Thymus (tissue), 11 donors: ENCODE measurements around the gene PRICKLE1. TPM values are rescaled to one million over a fixed set of nuclear protein-coding genes. Genes with fewer than 3 reads are reported as not detected.
A peak's percentile ranks its signal among the peaks of the same experiment; 100 is the strongest.

Source experiments
- DNase-seq, 9 donors: peaks; one replicate each; pipeline ENCODE4 v3.0.0-alpha.2; 2013; ENCODE audit warnings: low spot score in 9 of 9, low read depth in 6 of 9, missing footprints in 1 of 9
- H3K27ac ChIP-seq, 2 donors: one replicate each; pipeline ENCODE4 v1.5.1; 2013; ENCODE audit warnings: control low read depth in 1 of 2, low read depth in 1 of 2, low read length in 1 of 2, mild to moderate bottlenecking in 1 of 2, moderate library complexity in 1 of 2
- H3K27me3 ChIP-seq, 2 donors: one replicate each; pipeline ENCODE4 v1.5.1; 2013; ENCODE audit warnings: low read length in 1 of 2; ENCODE audit not compliant: control insufficient read depth in 2 of 2, insufficient read depth in 1 of 2
- H3K36me3 ChIP-seq, 2 donors: one replicate each; pipeline ENCODE4 v1.5.1; 2013; ENCODE audit warnings: low read length in 1 of 2, mild to moderate bottlenecking in 1 of 2, moderate library complexity in 1 of 2; ENCODE audit not compliant: control insufficient read depth in 2 of 2, insufficient read depth in 2 of 2
- H3K4me1 ChIP-seq, 2 donors: one replicate each; pipeline ENCODE4 v1.5.1; 2013; ENCODE audit warnings: low read length in 2 of 2; ENCODE audit not compliant: control insufficient read depth in 2 of 2, insufficient read depth in 2 of 2
- H3K4me3 ChIP-seq, 2 donors: one replicate each; pipeline ENCODE4 v1.5.1; 2013; ENCODE audit warnings: low read length in 2 of 2, control low read depth in 1 of 2, mild to moderate bottlenecking in 1 of 2
- H3K9me3 ChIP-seq, 2 donors: one replicate each; pipeline ENCODE4 v1.5.1; 2013; ENCODE audit warnings: low read length in 1 of 2, mild to moderate bottlenecking in 1 of 2; ENCODE audit not compliant: control insufficient read depth in 2 of 2, insufficient read depth in 1 of 2
- WGBS: extraction: QIAGEN DNeasy Blood & Tissue Kit; methylation state at CpG from one replicate; pipeline ENCODE4 v1.1.7; 2013; 5-methylcytosine and 5-hydroxymethylcytosine counted together
- polyA plus RNA-seq: library from polyadenylated mRNA; stranded (reverse); fragments of 200-250 nt; gene quantifications from one replicate; pipeline ENCODE4 v1.2.3, GENCODE V29; 2013
- total RNA-seq: library from RNA; stranded (reverse); fragments of 120-200 nt; gene quantifications from one replicate; pipeline ENCODE4 v1.2.4, GENCODE V29; 2013
- donor health status: healthy.

Gene PRICKLE1
- total and polyA plus RNA-seq, 2 donors: 1.3 to 1.4 TPM

DNA sequence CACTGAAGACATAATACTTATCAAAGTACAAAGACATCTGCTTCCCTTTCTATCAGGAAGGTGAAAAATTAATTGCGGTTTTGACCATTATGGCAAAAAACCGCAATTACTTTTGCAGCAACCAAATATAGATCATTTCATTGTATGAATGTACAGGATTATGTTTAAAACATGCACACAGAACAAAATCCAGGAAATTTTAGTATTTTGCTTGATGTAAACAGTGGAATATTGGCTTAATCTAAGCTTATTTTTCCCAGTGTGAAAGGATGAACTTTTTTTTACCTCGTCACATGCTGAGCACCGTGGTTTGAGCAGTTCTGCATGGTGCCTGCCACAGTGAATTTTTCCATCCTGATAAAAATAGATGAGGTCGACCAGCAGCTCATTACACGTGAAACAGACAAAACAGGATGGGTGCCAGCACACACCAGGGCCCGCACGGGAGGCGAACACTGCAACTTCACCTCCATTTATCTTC lies 121.2 kb downstream of the PRICKLE1 start:
- 15% methylated on average over 9 of the region's 9 CpGs for WGBS
- Histone ChIP-seq H3K27me3 (no peaks in the 10 kb centered on the region), H3K9me3 (no peaks in the 10 kb centered on the region), H3K27ac (no peak overlapping the region), H3K4me1 (peaks cover 10 to 18% of the 10 kb centered on the region in 2 donors), H3K4me3 (no peak overlapping the region), H3K36me3 (no peaks in the 10 kb centered on the region)
- peak in 1 of 9 donors; percentile 40 for DNase-seq

DNA sequence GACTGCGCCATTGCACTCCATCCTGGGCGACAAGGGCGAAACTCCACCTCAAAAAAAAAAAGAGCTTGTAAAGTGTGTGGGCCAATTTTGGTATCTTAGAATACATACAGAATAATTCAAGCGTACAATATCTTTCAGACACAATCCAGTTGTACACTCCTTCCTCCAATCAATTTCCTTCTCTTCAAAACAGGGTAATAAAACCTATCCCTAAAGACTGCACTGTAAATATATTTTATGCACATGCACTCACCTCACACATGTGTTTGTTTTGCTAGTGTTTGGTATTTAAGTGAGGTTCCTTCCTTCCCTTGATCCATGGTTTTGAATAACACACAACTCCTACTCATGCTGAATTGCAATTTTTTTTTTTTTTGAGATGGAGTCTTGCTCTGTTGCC lies 125.9 kb downstream of the PRICKLE1 start:
- H3K4me3 ChIP-seq: no peak overlapping the region
- WGBS: 96% methylated on average over 4 of the region's 4 CpGs
- no peak for DNase-seq
- H3K9me3 ChIP-seq: no peaks in the 10 kb centered on the region
- no peaks in the 10 kb centered on the region for H3K27me3 ChIP-seq
- H3K36me3 ChIP-seq: no peaks in the 10 kb centered on the region
- no peak overlapping the region for H3K27ac ChIP-seq
- H3K4me1 ChIP-seq: peaks cover under 1 to 5% of the 10 kb centered on the region in 2 donors

DNA sequence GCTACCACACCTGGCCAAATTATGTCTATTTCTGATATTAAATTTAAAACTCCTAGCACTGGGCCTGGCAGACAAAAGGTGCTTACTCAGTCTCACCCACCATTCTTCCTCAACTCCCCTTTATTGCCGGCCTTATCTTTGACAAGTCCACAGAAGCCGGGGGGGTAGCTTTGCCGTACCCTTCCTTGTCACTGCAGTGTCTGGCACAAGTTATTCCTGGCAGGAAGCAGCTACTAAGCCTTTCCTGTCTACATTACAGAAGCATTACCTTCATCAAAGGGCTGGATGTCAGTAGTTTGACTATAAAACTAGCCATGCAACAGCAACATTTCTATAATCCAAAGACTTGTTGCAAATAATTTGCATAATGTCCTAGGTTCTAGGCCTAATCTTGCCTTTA lies 127.1 kb downstream of the PRICKLE1 start:
- no peaks in the 10 kb centered on the region for H3K27me3 ChIP-seq
- H3K36me3 ChIP-seq: no peaks in the 10 kb centered on the region
- H3K4me3 ChIP-seq: no peak overlapping the region
- WGBS: 81% methylated on average over 3 of the region's 3 CpGs
- no peaks in the 10 kb centered on the region for H3K9me3 ChIP-seq
- no peak for DNase-seq
- H3K27ac ChIP-seq: no peak overlapping the region
- no peaks in the 10 kb centered on the region for H3K4me1 ChIP-seq

DNA sequence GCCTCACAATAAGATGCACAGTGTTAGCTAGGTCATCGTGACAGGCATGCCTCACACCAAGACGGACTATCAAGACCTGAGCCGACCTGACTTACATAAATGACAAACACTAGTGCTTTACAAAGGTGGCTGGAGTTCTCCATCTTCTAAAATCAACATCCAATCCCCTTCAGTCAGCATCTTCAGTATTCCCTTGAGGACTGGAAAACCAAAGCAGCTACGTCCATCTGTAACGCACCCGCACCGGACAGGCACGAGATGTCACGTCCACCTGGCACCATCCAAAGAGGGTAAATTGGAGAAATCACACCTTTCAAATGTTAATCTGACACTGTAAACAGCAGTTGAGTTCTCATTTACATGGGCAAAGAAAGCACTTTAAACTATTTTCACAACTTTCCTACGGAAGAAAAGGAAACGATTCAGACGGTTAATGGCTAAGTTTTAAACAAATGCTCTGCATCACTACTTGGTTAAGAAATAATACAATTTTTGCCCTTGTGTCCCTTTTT lies 130.2 kb downstream of the PRICKLE1 start:
- Histone ChIP-seq H3K4me3 (no peak overlapping the region), H3K36me3 (no peaks in the 10 kb centered on the region), H3K4me1 (no peaks in the 10 kb centered on the region), H3K9me3 (no peaks in the 10 kb centered on the region), H3K27me3 (no peaks in the 10 kb centered on the region), H3K27ac (no peak overlapping the region)
- 97% methylated on average over 12 of the region's 12 CpGs for WGBS
- DNase-seq: no peak

DNA sequence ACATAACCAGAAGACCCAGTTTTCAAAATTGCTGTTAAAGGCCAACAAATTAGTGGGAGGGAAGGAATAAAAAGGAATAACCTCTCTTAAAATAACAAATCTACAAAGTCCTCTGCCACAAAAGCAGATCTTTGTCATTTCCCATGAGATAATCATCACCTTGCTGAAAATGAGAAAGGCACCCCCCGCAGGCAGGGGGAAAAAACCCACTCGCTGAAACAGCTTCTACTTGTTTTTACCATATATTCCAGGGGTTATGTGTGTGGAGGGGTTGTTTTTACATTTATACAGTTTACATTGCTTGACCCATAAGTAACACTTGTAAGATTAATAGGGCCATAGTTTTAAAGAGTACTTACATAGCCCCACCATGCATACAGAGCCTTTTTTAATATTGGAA lies 131.0 kb downstream of the PRICKLE1 start:
- no peak overlapping the region for H3K4me3 ChIP-seq
- no peak for DNase-seq
- H3K9me3 ChIP-seq: no peaks in the 10 kb centered on the region
- H3K36me3 ChIP-seq: no peaks in the 10 kb centered on the region
- no peaks in the 10 kb centered on the region for H3K27me3 ChIP-seq
- H3K27ac ChIP-seq: no peak overlapping the region
- H3K4me1 ChIP-seq: no peaks in the 10 kb centered on the region
- WGBS: 97% methylated on average over 2 of the region's 2 CpGs

DNA sequence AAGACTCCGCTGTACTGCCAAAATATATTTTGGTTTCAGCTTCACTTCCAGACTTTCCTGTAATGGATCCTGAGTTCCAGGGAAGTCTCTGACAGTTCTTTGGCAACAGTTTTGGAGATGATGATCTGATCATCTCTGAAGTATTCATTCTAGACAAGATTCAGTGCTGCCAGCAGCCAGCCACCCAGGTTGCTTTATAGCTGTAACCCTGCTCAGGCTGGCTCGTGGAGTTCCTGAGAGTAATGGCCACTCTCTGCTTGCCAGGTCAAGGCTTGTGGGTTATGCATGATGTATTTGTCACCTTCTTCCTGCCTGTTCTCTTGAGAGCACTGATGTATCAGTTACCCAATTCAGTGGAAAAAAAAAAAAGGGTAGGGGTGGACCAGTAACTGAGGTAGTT lies 139.3 kb downstream of the PRICKLE1 start:
- Histone ChIP-seq H3K9me3 (no peaks in the 10 kb centered on the region), H3K4me1 (no peaks in the 10 kb centered on the region), H3K4me3 (no peak overlapping the region), H3K36me3 (peaks cover 13 to 24% of the 10 kb centered on the region in 2 donors), H3K27ac (no peak overlapping the region), H3K27me3 (no peaks in the 10 kb centered on the region)
- 92% methylated on average over 2 of the region's 2 CpGs for WGBS
- DNase-seq: no peak

DNA sequence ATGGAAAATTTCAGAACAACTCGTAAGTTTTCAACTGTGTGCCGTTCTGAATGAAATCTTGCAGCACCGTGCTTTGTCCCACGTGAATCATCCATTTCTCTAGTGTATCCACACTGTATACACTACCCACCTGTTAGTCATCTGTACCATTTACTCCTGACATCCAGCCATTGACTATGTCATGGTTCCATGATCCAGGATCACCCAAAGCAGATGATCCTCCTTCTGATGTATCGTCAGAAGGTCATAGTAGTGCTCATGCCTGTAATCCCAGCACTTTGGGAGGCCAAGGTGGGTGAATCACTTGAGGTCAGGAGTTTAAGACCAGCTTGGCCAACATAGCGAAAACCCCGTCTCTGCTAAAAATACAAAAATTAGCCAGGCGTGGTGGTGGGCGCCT lies 140.7 kb downstream of the PRICKLE1 start:
- WGBS: 98% methylated on average over 9 of the region's 9 CpGs
- Histone ChIP-seq H3K4me3 (no peak overlapping the region), H3K9me3 (no peaks in the 10 kb centered on the region), H3K27me3 (no peaks in the 10 kb centered on the region), H3K27ac (no peak overlapping the region), H3K4me1 (no peaks in the 10 kb centered on the region), H3K36me3 (peaks cover 18 to 33% of the 10 kb centered on the region in 2 donors)
- no peak for DNase-seq

DNA sequence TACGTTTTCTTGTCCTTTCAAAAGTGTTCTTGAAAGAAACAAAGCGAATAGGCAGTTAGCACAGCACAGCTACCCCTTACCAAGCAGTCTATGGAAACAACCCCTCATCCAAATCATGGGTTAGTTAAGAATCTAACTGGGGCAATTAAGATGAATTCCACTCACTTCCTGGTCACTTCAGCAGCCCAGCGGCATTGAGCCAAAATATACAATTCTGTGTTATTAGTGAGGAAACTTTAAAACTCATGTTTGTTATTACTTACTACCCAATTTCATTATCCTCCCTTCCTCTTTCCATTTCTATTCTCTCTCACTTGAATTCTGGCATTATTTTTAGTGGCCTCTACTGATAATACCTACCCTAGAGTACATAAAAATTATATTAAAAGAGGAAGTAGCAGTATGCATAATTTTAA lies 142.2 kb downstream of the PRICKLE1 start:
- Histone ChIP-seq H3K36me3 (peaks cover 25 to 44% of the 10 kb centered on the region in 2 donors), H3K27ac (no peak overlapping the region), H3K9me3 (no peaks in the 10 kb centered on the region), H3K4me1 (no peaks in the 10 kb centered on the region), H3K27me3 (no peaks in the 10 kb centered on the region), H3K4me3 (no peak overlapping the region)
- no peak for DNase-seq
- 97% methylated on average over 3 of the region's 3 CpGs for WGBS

DNA sequence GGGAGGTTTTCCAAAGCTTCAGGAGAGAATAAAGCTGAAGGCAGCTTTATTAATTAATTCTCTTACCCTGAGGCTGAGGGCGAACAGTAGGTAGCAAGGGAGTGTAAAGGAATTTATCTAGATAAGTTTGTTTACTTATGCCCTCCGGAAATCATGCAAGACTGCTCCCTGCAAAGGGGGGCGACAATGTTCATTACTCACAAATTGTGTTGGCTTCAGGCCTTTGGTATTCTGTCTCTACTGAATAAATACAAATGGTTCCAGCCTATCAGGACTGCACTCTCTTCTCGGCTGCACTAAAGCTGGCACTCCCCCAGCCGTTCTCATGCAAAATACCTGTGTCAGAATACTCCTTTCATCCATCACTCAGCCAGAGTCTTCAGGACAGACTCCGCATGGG lies 142.8 kb downstream of the PRICKLE1 start:
- Histone ChIP-seq H3K36me3 (peaks cover 29 to 49% of the 10 kb centered on the region in 2 donors), H3K27ac (no peak overlapping the region), H3K9me3 (no peaks in the 10 kb centered on the region), H3K4me3 (no peak overlapping the region), H3K27me3 (no peaks in the 10 kb centered on the region), H3K4me1 (no peaks in the 10 kb centered on the region)
- no peak for DNase-seq
- 90% methylated on average over 6 of the region's 6 CpGs for WGBS
